Activated CD8-positive, alpha-beta memory T cell treated with anti-CD3 and anti-CD28 coated beads for 36 hours (primary cell): Measurements from ENCODE around the gene SLC23A3. TPM values are rescaled to one million over a fixed set of nuclear protein-coding genes. Genes with fewer than 3 reads are reported as not detected.

Source experiments
- CTCF ChIA-PET: fragments of 350-600 bp; sonication (Branson Sonifier 250); formaldehyde crosslinking; loops from one replicate; lab custom pipeline; 2021; ENCODE audit warnings: antibody characterized with exemption; lab: Charles Lee
- POLR2A ChIA-PET: fragments of 350-600 bp; sonication (Branson Sonifier 250); formaldehyde crosslinking; loops from one replicate; lab custom pipeline; 2021; ENCODE audit warnings: antibody characterized with exemption; lab: Charles Lee
- total RNA-seq, 2 experiments: library from RNA; stranded (reverse); gene quantifications; one replicate each; pipeline ENCODE4 v1.2.3, GENCODE V29; 2021

The SLC23A3 gene
- total RNA-seq, 2 experiments from 2014 or later: 1.8 to 2.9 TPM

DNA sequence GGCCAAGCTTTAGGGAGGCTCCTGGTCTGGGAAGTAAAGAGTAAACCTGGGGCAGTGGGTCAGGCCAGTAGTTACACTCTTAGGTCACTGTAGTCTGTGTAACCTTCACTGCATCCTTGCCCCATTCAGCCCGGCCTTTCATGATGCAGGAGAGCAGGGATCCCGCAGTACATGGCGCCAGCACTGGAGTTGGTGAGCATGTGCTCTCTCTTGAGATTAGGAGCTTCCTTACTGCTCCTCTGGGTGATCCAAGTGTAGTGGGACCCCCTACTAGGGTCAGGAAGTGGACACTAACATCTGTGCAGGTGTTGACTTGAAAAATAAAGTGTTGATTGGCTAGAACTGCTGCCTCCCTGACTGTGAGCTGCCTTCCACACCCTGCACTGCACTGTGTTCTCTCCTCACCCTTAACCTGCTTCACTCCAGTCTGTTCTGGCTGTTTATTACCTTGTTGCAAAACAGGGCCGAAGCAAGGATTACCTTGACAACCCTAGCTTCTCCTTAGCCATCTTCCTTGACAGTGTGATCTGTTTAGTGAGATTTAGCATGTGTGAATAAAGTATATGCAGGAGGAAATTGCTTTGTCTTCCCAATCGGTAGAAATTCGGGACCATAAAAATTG is 13.4 kb upstream of the SLC23A3 start:
- POLR2A ChIA-PET: interaction anchor here (0.6 to 1.2 kb wide), 3 partner anchors 9 to 512 kb away, joined by 4 to 5 read pairs (median 5); partner anchors contain the start of gene ZFAND2B
- CTCF ChIA-PET: interaction anchor here (0.5 to 2.8 kb wide), 6 partner anchors 17 to 112 kb away, joined by 3 to 7 read pairs (median 6); no protein-coding TSS in a partner anchor

DNA sequence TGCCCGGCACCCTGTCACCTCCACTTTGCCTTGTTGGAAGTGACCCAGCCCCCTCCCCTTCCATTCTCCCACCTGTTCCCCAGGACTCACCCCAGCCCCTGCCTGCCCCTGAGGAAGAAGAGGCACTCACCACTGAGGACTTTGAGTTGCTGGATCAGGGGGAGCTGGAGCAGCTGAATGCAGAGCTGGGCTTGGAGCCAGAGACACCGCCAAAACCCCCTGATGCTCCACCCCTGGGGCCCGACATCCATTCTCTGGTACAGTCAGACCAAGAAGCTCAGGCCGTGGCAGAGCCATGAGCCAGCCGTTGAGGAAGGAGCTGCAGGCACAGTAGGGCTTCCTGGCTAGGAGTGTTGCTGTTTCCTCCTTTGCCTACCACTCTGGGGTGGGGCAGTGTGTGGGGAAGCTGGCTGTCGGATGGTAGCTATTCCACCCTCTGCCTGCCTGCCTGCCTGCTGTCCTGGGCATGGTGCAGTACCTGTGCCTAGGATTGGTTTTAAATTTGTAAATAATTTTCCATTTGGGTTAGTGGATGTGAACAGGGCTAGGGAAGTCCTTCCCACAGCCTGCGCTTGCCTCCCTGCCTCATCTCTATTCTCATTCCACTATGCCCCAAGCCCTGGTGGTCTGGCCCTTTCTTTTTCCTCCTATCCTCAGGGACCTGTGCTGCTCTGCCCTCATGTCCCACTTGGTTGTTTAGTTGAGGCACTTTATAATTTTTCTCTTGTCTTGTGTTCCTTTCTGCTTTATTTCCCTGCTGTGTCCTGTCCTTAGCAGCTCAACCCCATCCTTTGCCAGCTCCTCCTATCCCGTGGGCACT is 12.7 kb upstream of the SLC23A3 start:
- POLR2A ChIA-PET: interaction anchor here (0.6 to 3.2 kb wide), 5 partner anchors 9 to 511 kb away, joined by 4 to 15 read pairs (median 5); partner anchors contain the start of gene ZFAND2B

DNA sequence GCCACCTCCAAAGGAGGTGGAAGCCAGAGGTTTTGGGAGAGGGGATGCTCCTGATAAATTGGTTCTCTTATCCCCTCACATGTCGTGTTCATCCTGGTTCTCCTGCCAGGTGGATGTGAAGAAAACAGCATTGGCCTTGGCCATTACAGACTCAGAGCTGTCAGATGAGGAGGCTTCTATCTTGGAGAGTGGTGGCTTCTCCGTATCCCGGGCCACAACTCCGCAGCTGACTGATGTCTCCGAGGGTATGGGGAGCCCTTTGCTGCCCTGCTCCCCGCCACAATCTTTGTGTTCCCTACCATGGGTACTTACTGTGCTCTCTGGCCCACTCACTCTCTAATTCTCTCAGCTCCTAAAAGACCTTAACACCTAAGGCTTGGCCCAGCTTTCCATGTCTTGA is 11.7 kb upstream of the SLC23A3 start:
- ChIA-PET CTCF (interaction anchor here (0.5 to 2.8 kb wide), 7 partner anchors 14 to 116 kb away, joined by 3 to 7 read pairs (median 5); no protein-coding TSS in a partner anchor), POLR2A (interaction anchor here (1.1 to 3.2 kb wide), 3 partner anchors 19 to 28 kb away, joined by 4 to 15 read pairs (median 9); partner anchors contain the start of gene ZFAND2B)

More for the DNA sequence above, 12.7 kb upstream of the SLC23A3 start:
- CTCF ChIA-PET: interaction anchor here (0.6 to 2.8 kb wide), 8 partner anchors 14 to 165 kb away, joined by 3 to 7 read pairs (median 4); no protein-coding TSS in a partner anchor

DNA sequence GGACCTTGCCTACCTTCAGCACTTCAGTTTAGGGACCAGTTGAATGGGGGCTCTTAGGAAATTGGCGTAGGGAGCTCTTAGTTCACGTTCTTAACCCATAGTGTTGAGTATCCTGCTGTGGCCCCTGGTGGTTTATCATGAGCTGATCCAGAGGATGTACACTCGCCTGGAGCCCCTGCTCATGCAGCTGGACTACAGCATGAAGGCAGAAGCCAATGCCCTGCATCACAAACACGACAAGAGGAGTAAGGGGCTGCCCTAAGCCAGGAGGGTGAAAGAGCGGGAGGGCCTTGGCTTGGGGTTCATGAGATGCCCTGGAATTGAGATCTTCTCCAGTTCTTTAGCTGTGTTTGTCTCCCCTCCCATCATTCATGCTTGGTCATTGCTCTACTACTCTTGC is 11.1 kb upstream of the SLC23A3 start:
- ChIA-PET POLR2A (interaction anchor here (2.3 to 3.2 kb wide), 2 partner anchors 19 to 26 kb away, joined by 9 to 15 read pairs; partner anchors contain the start of gene ZFAND2B), CTCF (interaction anchor here (0.5 to 2.8 kb wide), 7 partner anchors 10 to 151 kb away, joined by 3 to 7 read pairs (median 4); partner anchors contain the start of gene SLC23A3)

DNA sequence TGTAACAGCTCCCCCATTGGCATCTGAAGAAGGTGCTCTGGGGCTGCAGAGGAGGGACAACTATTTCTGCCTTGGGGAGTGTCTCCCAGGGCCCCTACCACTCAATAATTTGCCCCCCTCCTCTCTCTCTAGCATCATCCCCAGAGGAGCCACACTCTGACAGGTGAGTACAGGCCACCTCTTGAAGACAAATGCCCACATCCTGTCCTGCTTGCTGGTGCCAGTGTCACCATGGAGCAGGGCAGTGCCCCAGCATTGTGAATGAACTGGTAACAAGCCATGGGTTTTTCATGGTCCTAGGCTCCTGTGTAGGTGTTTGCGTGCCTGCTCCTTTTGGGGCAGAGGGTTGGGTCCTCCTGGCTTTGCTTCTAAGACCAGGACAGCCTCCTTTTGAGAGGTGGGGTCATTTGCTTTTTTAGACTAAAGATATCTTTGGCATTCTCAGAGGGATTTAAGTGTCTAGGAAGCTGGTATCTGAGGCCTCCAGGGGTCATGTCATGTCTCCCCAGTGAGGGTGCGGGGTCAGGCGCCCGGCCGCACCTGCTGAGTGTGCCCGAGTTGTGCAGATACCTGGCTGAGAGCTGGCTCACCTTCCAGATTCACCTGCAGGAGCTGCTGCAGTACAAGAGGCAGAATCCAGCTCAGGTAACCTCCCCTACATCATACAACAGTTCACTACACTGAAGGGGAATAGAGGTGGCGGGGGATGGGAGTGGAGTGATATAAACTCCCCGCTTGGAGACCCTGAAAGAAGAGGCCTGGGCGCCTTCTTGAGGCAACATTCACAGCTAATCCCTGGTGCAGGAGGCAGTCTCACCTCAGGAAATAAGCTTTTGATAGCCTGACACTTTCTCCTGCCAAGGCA is 10.0 kb upstream of the SLC23A3 start:
- CTCF ChIA-PET: interaction anchor here (0.6 to 2.3 kb wide), 5 partner anchors 9 to 150 kb away, joined by 3 to 7 read pairs (median 3); partner anchors contain the start of gene SLC23A3
- POLR2A ChIA-PET: interaction anchor here (2.3 to 3.2 kb wide), 2 partner anchors 21 to 27 kb away, joined by 9 to 15 read pairs; partner anchors contain the start of gene ZFAND2B

DNA sequence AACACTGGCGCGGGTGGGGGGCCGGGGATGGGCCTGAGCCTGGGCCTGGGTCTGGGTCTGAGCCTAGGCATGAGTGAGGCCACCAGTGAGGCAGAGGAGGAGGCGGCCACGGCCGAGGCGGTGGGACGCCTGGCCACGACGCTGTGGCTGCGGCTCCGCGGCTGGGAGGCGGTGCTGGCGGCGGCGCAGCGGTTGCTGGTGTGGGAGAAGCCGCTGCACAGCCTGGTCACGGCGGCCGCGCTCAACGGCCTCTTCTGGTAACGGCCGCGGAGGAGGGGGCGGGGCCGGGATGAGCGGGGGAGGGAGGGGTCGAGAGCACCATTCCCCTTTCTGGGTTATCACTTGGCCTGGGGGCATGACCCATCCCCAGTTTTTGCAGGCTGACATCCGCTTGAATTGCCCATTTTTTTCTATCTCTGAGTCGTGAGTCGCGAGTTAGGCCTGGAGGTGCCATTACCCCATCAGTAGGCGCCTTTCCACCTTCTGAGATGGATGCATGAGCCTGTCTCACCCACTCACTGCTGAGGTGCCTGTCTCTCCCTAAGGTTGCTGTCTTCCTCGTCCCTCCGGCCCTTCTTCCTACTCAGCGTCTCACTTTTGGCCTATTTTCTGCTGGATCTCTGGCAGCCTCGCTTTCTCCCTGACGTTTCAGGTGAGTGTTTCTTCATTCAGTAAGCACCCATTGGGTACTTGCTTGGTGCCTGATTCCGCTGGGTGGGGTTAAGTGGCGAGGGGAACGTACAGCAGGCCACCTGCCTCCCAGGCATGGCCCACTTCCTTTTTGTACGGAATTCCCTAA is 8.7 kb upstream of the SLC23A3 start:
- POLR2A ChIA-PET: no interaction called here

DNA sequence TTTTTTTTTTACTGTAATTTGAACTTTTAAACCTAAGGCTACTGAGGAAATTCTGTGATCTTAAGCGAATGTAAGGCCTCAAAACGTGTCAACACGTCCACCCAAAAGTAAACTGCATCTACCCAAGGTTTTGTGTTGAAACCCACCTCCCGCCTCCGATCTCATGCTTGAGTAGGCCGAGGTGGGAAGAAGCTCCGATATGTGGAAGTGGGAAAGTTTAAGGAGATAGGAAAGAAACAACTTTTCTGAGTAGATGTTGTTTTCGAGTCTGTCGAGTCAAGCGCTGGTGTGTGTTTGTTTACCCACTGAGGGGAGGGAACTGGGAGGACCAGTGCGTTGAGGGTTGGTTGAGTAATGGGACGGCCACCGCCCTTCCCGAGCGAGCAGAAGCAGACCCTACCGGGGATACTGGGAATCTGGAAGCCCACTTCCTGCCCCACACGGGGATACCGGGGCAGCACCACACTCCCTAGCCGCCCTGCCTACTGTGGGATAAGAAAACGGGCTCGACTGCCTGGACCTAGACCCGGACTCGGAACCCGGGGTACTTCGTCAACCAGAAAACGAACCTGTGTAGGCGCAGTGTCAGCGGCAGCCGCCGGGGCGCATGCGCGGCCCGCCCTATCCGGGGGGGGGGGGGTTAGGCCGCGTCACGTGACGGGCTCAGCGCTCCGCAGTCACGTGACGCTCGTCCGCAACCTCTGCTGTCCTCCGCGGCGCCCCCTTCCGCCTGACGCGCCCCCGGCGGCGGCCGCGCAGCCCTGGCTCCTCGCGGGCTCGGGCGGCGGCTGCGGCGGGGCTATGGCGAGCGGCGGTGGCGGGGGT is 7.9 kb upstream of the SLC23A3 start, which contains the start of gene RETREG2:
TSS of gene RETREG2 (plus strand) at position 724 of the 825 bp plus-strand sequence. CDS start at position 802, 78 bp downstream.
- CTCF ChIA-PET: interaction anchor here (0.9 to 1.9 kb wide), 2 partner anchors 28 to 72 kb away, joined by 4 to 7 read pairs; partner anchors contain the start of gene ZFAND2B
- POLR2A ChIA-PET: interaction anchor here (0.8 kb wide), 1 partner anchor 23 kb away, joined by 6 read pairs; no protein-coding TSS in a partner anchor

More for the DNA sequence above, 8.7 kb upstream of the SLC23A3 start:
- CTCF ChIA-PET: interaction anchor here (2.3 kb wide), 1 partner anchor 116 kb away, joined by 7 read pairs; no protein-coding TSS in a partner anchor

DNA sequence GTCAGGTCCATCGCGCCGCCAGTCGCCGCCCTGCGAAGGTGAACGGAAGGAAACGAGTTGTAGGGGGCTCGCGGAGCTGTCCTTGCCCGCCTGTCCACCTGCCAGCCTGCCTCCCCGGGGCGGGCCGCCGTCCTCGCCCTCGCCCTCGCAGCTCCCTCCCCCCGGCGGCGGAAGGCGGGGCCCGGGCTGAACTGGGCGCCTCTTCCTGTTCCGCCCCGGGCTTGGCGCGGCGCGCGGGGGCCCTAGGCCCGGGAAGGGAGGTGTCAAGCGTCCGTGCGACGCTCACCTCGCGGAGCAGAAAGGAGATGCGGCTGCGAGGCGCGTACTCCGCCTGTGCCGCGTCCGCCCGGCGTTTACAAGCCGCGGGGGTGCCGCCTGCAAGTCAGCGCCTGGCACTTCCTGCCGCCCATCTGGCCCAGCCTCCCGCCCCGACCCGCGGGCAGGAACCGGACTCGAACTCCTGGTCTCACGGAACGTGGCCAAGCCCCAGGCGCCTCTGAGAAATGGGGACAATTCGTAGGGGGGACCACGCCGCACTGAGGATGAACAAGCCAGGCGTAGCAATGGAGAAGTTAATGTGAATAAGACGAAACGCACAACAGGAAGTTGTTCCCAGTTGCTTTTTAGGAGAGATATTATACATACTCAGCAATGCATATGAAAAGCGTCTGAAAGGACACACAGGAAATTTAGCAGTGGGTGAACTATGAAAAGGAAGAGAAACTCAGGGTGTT is 7.2 kb upstream of the SLC23A3 start, which contains the start of gene CNPPD1:
TSS of gene CNPPD1 (minus strand) at position 108 of the 734 bp plus-strand sequence. CDS start at position 11, 97 bp downstream.
- ChIA-PET CTCF (interaction anchor here (0.9 to 2.0 kb wide), 11 partner anchors 12 to 147 kb away, joined by 3 to 13 read pairs (median 4); partner anchors contain the start of genes ANKZF1, ATG9A, DNAJB2 and NHEJ1), POLR2A (interaction anchor here (0.6 to 2.0 kb wide), 12 partner anchors 13 to 77 kb away, joined by 3 to 11 read pairs (median 4); partner anchors contain the start of genes GLB1L, STK16, TUBA4A and ZFAND2B)

DNA sequence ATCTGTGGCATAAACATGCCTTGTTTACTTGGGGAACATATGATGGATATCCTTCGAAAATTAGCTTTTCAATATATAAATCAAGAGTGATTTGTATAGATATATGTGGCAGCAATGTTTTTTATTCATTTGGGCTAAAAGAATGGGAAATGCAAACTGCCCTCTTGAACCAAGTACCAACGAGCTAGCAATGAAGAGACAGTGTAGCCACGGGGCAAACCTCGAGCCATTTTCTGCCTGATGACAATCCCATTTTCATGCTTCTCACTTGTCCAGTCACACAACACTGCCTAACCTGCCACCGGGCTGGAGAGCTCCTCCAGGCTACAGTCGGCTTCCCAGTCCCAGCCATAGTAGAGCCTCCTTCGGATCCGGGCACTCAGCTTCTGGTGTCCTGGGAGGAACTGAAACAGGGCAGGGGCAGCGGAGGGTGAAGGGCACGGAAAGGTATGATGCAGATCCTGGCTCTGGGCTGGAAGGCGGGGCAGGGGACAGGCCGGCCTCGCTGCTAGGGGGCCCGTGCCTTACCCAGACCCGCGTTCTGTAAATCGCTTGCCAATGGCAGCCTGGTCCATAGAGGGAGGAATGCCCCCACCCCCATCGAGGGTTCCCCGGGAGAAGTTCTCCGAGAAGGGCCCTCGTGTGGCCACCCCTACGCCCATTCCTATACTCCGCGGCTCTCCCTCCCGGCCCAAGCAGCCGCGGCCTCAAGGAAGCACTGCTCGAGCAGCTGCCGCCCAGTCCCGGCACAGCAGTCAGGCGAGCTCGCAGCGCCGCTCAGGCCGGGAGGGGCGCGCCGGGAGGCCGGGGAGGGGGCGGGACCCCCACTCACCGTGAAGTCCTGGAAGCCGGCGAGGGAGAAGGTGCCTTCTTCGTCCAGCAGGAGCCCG is 6.3 kb upstream of the SLC23A3 start:
- ChIA-PET POLR2A (interaction anchor here (0.6 to 2.0 kb wide), 15 partner anchors 12 to 78 kb away, joined by 3 to 11 read pairs (median 3); partner anchors contain the start of genes ANKZF1, ATG9A, GLB1L and STK16), CTCF (interaction anchor here (0.8 to 5.6 kb wide), 16 partner anchors 11 to 299 kb away, joined by 3 to 28 read pairs (median 4); partner anchors contain the start of genes ANKZF1, ATG9A, DNAJB2 and NHEJ1)

DNA sequence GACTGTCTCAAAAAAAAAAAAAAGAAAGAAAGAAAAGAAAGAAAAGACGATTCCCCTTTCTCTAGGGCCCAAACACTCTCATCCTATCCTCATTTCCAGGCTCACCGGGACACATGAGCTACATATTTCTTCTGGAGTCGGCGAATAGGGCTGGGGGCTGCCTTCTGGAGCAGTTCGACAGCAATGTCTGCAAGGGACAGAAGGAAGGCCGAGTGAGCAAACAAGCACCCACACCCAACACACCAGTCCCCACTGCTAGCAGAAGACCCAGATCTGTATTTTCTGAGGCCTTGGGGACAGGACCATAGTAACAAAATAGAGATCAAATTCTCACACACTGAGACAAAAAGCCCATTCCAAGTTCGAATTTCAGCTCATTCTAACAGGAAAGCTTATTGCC is 5.7 kb upstream of the SLC23A3 start:
- POLR2A ChIA-PET: interaction anchor here (0.6 to 2.0 kb wide), 8 partner anchors 24 to 79 kb away, joined by 3 to 11 read pairs (median 5); partner anchors contain the start of genes ANKZF1, ATG9A, TUBA4A and ZFAND2B
- CTCF ChIA-PET: interaction anchor here (0.8 to 5.6 kb wide), 11 partner anchors 11 to 298 kb away, joined by 3 to 28 read pairs (median 4); partner anchors contain the start of genes ANKZF1, ATG9A and NHEJ1

DNA sequence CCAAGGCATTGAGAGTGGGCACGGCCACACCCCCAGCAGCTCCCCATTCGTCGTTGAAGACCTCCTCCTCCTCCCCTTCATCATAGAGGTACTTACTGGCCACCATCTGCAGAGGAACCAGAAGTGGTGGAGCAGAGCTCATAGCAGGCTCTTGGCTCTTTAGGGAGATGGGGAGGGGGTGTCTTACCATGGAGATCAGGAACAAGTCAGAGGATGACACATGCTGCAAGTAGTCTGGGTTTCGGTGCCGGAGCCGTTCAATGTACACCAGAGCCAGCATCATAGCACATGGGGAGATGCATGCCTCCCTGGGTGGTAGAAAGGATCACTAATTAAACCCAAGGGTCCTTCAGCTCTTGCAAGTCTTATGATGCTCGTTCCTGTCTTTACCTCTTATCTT is 5.0 kb upstream of the SLC23A3 start:
- ChIA-PET CTCF (interaction anchor here (1.0 to 5.6 kb wide), 7 partner anchors 11 to 124 kb away, joined by 3 to 28 read pairs (median 4); partner anchors contain the start of gene NHEJ1), POLR2A (interaction anchor here (0.5 to 1.3 kb wide), 3 partner anchors 54 to 209 kb away, joined by 3 to 5 read pairs (median 5); partner anchors contain the start of genes ANKZF1 and ATG9A)

DNA sequence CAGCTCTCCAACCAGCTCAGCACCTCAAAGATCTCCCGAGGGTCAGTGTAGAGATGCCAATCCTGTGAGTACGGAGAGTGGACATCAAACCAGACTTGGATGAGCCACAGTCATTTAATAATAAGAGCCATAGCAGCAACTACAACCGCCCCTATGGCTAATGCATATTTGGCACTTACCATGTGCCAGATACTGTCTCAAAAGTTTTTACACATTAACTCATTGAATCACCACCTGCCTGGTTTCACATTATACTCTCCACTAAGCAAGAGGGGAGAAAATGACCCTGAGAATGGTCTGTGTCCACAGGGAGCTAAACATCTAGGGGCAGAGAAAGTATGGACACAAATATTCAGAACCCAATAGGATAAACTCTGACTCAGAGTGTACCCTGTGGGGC is 4.3 kb upstream of the SLC23A3 start:
- CTCF ChIA-PET: interaction anchor here (0.8 to 5.6 kb wide), 6 partner anchors 10 to 125 kb away, joined by 3 to 28 read pairs (median 3); partner anchors contain the start of gene NHEJ1
- POLR2A ChIA-PET: interaction anchor here (1.1 to 1.3 kb wide), 2 partner anchors 9 to 32 kb away, joined by 4 read pairs; partner anchors contain the start of gene ZFAND2B

DNA sequence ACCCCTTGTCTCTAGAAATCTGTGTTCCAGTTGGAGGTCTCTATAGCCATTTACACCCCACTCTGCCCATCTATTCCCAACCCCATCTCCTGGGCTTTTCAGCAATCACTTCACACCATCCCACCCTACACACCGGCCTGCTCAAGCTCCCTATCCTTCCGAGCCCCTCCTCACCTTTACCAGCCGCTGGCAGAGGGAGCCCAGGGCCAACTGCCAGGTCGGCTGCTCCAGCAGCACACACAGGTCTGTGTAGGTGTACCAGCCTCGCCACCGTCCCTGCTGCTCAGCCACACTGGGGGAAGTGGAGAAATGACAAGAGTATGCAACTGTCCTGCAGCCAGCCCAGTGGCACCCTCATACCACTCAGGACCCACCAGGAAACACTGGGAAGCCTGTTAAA is 3.3 kb upstream of the SLC23A3 start:
- CTCF ChIA-PET: interaction anchor here (0.7 to 5.6 kb wide), 7 partner anchors 9 to 122 kb away, joined by 3 to 28 read pairs (median 4); partner anchors contain the start of genes ANKZF1, ATG9A and NHEJ1
- POLR2A ChIA-PET: interaction anchor here (1.3 kb wide), 1 partner anchor 33 kb away, joined by 4 read pairs; the partner anchor contains the start of gene ZFAND2B
